ENCODE data around the gene NRN1L.

GRCh38 chr16:67927131-67927941, 42.7 kb downstream of the NRN1L start:
- TF ChIP-seq, protein P1, sequence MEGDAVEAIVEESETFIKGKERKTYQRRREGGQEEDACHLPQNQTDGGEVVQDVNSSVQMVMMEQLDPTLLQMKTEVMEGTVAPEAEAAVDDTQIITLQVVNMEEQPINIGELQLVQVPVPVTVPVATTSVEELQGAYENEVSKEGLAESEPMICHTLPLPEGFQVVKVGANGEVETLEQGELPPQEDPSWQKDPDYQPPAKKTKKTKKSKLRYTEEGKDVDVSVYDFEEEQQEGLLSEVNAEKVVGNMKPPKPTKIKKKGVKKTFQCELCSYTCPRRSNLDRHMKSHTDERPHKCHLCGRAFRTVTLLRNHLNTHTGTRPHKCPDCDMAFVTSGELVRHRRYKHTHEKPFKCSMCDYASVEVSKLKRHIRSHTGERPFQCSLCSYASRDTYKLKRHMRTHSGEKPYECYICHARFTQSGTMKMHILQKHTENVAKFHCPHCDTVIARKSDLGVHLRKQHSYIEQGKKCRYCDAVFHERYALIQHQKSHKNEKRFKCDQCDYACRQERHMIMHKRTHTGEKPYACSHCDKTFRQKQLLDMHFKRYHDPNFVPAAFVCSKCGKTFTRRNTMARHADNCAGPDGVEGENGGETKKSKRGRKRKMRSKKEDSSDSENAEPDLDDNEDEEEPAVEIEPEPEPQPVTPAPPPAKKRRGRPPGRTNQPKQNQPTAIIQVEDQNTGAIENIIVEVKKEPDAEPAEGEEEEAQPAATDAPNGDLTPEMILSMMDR (conservative IDR thresholded peaks at IDR 0.05; ENCODE audit: low read depth, low read length): no peak
- TF ChIP-seq EZH2phosphoT487 (IDR thresholded peaks at IDR 0.05; ENCODE audit: borderline replicate concordance, low read length): no peak
- TF ChIP-seq EZH2 (IDR thresholded peaks at IDR 0.05; ENCODE audit: low read length, unreplicated experiment): no peak
